ENCODE measurements around the gene CYTH1. TPM values are rescaled to one million over a fixed set of nuclear protein-coding genes. Genes with fewer than 3 reads are reported as not detected.

Gene CYTH1
- polyA plus RNA-seq, 1 donor, result 40.6 TPM

DNA sequence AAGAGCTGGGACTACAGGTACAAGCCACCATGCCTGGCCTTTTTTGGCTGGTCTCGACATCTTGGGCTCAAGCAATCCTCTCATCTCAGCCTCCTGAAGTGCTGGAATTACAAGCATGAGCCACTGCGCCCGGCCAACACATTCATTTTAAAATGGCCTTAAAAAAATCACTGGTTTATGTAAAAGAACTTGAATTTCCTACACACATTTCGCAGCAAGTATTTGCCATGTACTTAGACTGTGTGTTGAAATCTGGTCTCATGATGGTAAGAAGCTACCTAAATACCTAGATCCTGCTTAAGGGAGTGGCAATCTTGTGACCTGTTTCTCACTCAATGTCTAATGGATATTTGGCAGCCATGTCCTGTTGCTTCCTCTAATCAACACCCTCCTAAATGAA lies 8.5 kb upstream of the CYTH1 start:
- H3K9me3 ChIP-seq (ENCODE audit: control insufficient read depth, low read depth, low read length), result no peaks in the 10 kb centered on the region
- H3K27me3 ChIP-seq (ENCODE audit: control insufficient read depth, insufficient read depth, low read length), result no peaks in the 10 kb centered on the region
- H3K27ac ChIP-seq (ENCODE audit: low read length), result no peak overlapping the region
- no peaks in the 10 kb centered on the region for H3K4me1 ChIP-seq (ENCODE audit: control insufficient read depth, insufficient read depth, low read length)
- no peak overlapping the region for H3K4me3 ChIP-seq (ENCODE audit: low read length)
- peaks cover 24% of the 10 kb centered on the region for H3K36me3 ChIP-seq (ENCODE audit: control insufficient read depth, insufficient read depth, low read length)
- WGBS (ENCODE audit: insufficient coverage, low lambda C conversion rate), result no CpG with 5 or more reads among the region's 4 CpGs
- DNase-seq, result no peak

GRCh38 chr17:78789663-78790181 lies 7.6 kb upstream of the CYTH1 start:
- H3K4me1 ChIP-seq (ENCODE audit: control insufficient read depth, insufficient read depth, low read length), result no peaks in the 10 kb centered on the region
- H3K27me3 ChIP-seq (ENCODE audit: control insufficient read depth, insufficient read depth, low read length), result no peaks in the 10 kb centered on the region
- H3K36me3 ChIP-seq (ENCODE audit: control insufficient read depth, insufficient read depth, low read length), result peaks cover 17% of the 10 kb centered on the region
- H3K4me3 ChIP-seq (ENCODE audit: low read length), result no peak overlapping the region
- H3K27ac ChIP-seq (ENCODE audit: low read length), result peak overlapping the region; percentile 20
- no peaks in the 10 kb centered on the region for H3K9me3 ChIP-seq (ENCODE audit: control insufficient read depth, low read depth, low read length)
- DNase-seq, result no peak
- no CpG with 5 or more reads among the region's 14 CpGs for WGBS (ENCODE audit: insufficient coverage, low lambda C conversion rate)

GRCh38 chr17:78789149-78789662 lies 7.1 kb upstream of the CYTH1 start:
- H3K27ac ChIP-seq (ENCODE audit: low read length), result no peak overlapping the region

GRCh38 chr17:78788451-78788850 lies 6.4 kb upstream of the CYTH1 start:
- no peak for DNase-seq
- H3K27me3 ChIP-seq (ENCODE audit: control insufficient read depth, insufficient read depth, low read length), result no peaks in the 10 kb centered on the region
- H3K36me3 ChIP-seq (ENCODE audit: control insufficient read depth, insufficient read depth, low read length), result peaks cover 7% of the 10 kb centered on the region
- no peak overlapping the region for H3K4me3 ChIP-seq (ENCODE audit: low read length)
- WGBS (ENCODE audit: insufficient coverage, low lambda C conversion rate), result no CpG with 5 or more reads among the region's 7 CpGs
- no peaks in the 10 kb centered on the region for H3K9me3 ChIP-seq (ENCODE audit: control insufficient read depth, low read depth, low read length)
- H3K4me1 ChIP-seq (ENCODE audit: control insufficient read depth, insufficient read depth, low read length), result no peaks in the 10 kb centered on the region
- H3K27ac ChIP-seq (ENCODE audit: low read length), result no peak overlapping the region

More at GRCh38 chr17:78789149-78789662, 7.1 kb upstream of the CYTH1 start:
- H3K4me1 ChIP-seq (ENCODE audit: control insufficient read depth, insufficient read depth, low read length), result no peaks in the 10 kb centered on the region
- H3K36me3 ChIP-seq (ENCODE audit: control insufficient read depth, insufficient read depth, low read length), result peaks cover 13% of the 10 kb centered on the region
- no peak overlapping the region for H3K4me3 ChIP-seq (ENCODE audit: low read length)
- no CpG with 5 or more reads among the region's 5 CpGs for WGBS (ENCODE audit: insufficient coverage, low lambda C conversion rate)
- no peak for DNase-seq
- no peaks in the 10 kb centered on the region for H3K27me3 ChIP-seq (ENCODE audit: control insufficient read depth, insufficient read depth, low read length)
- no peaks in the 10 kb centered on the region for H3K9me3 ChIP-seq (ENCODE audit: control insufficient read depth, low read depth, low read length)

DNA sequence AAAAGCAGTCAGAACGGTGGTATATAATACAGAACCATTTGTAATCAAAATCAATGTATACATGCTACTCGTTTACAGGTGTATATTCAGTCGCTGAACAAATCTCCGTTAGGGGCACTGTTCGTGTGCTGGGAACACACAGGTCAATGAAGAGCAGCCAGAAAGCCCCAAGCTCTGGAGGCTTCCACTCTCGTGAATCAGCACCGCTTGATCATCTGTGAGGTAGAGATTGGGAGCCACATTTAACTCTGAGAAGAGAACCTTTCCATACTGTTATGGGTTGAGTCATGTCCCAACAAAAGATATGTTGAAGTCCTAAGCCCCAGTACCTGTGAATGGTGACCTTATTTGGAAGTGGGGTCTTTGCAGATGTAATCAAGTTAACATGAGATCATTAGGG lies 5.4 kb upstream of the CYTH1 start:
- DNase-seq, result no peak
- Histone ChIP-seq H3K36me3 (ENCODE audit: control insufficient read depth, insufficient read depth, low read length) (peaks cover 4% of the 10 kb centered on the region), H3K4me3 (ENCODE audit: low read length) (no peak overlapping the region), H3K27me3 (ENCODE audit: control insufficient read depth, insufficient read depth, low read length) (no peaks in the 10 kb centered on the region), H3K9me3 (ENCODE audit: control insufficient read depth, low read depth, low read length) (no peaks in the 10 kb centered on the region), H3K4me1 (ENCODE audit: control insufficient read depth, insufficient read depth, low read length) (peaks cover 5% of the 10 kb centered on the region), H3K27ac (ENCODE audit: low read length) (no peak overlapping the region)
- WGBS (ENCODE audit: insufficient coverage, low lambda C conversion rate), result no CpG with 5 or more reads among the region's 7 CpGs

- Histone ChIP-seq H3K27me3 (ENCODE audit: control insufficient read depth, insufficient read depth, low read length) (no peaks in the 10 kb centered on the region), H3K27ac (ENCODE audit: low read length) (no peak overlapping the region), H3K9me3 (ENCODE audit: control insufficient read depth, low read depth, low read length) (no peaks in the 10 kb centered on the region), H3K36me3 (ENCODE audit: control insufficient read depth, insufficient read depth, low read length) (peaks cover 2% of the 10 kb centered on the region), H3K4me3 (ENCODE audit: low read length) (no peak overlapping the region), H3K4me1 (ENCODE audit: control insufficient read depth, insufficient read depth, low read length) (peaks cover 5% of the 10 kb centered on the region)
- WGBS (ENCODE audit: insufficient coverage, low lambda C conversion rate), result no CpG with 5 or more reads among the region's 1 CpG
- no peak for DNase-seq
Measured at GRCh38 chr17:78785663-78786057, 3.6 kb upstream of the CYTH1 start.

GRCh38 chr17:78785011-78785662 lies 3.1 kb upstream of the CYTH1 start:
- Histone ChIP-seq H3K9me3 (ENCODE audit: control insufficient read depth, low read depth, low read length) (no peaks in the 10 kb centered on the region), H3K4me1 (ENCODE audit: control insufficient read depth, insufficient read depth, low read length) (peaks cover 6% of the 10 kb centered on the region), H3K4me3 (ENCODE audit: low read length) (no peak overlapping the region), H3K27me3 (ENCODE audit: control insufficient read depth, insufficient read depth, low read length) (no peaks in the 10 kb centered on the region), H3K36me3 (ENCODE audit: control insufficient read depth, insufficient read depth, low read length) (peaks cover 2% of the 10 kb centered on the region), H3K27ac (ENCODE audit: low read length) (no peak overlapping the region)
- no CpG with 5 or more reads among the region's 12 CpGs for WGBS (ENCODE audit: insufficient coverage, low lambda C conversion rate)
- DNase-seq, result no peak

GRCh38 chr17:78784352-78784751 lies 2.3 kb upstream of the CYTH1 start:
- DNase-seq, result no peak
- WGBS (ENCODE audit: insufficient coverage, low lambda C conversion rate), result no CpG with 5 or more reads among the region's 6 CpGs
- H3K36me3 ChIP-seq (ENCODE audit: control insufficient read depth, insufficient read depth, low read length), result peaks cover 2% of the 10 kb centered on the region
- H3K4me3 ChIP-seq (ENCODE audit: low read length), result no peak overlapping the region
- H3K9me3 ChIP-seq (ENCODE audit: control insufficient read depth, low read depth, low read length), result no peaks in the 10 kb centered on the region
- no peak overlapping the region for H3K27ac ChIP-seq (ENCODE audit: low read length)
- peaks cover 9% of the 10 kb centered on the region for H3K4me1 ChIP-seq (ENCODE audit: control insufficient read depth, insufficient read depth, low read length)
- no peaks in the 10 kb centered on the region for H3K27me3 ChIP-seq (ENCODE audit: control insufficient read depth, insufficient read depth, low read length)

DNA sequence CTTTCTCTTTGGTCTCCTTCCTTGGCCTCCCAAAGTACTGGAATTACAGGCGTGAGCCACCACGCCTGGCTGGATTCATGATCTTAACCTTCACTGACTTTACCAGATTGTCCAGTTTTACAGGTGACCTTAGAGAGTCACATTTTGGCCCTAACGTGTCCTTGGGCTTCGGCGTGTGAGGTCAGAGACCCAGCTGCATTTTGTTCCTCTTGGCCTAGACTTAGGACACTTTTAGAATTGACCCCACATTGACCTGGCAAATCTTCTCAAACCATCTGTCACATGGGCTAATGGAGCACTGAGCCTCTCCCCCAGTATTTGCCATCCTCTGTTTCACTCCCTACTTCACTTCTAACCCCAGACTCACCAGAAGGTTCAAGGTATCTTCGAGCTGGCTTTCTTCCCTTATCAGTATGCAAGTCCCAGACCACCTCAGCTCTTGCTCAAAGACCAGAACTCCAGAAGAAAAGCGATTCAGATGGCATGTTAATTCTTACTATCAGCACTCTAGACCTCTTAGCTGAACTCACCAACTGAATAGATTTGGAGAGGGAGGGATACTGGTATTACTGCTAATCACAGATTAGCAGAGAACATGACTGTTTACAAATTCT lies 1.7 kb upstream of the CYTH1 start:
- H3K27ac ChIP-seq (ENCODE audit: low read length), result no peak overlapping the region
- WGBS (ENCODE audit: insufficient coverage, low lambda C conversion rate), result no CpG with 5 or more reads among the region's 7 CpGs
- peaks cover 9% of the 10 kb centered on the region for H3K4me1 ChIP-seq (ENCODE audit: control insufficient read depth, insufficient read depth, low read length)
- no peaks in the 10 kb centered on the region for H3K9me3 ChIP-seq (ENCODE audit: control insufficient read depth, low read depth, low read length)
- no peak for DNase-seq
- H3K27me3 ChIP-seq (ENCODE audit: control insufficient read depth, insufficient read depth, low read length), result no peaks in the 10 kb centered on the region
- no peaks in the 10 kb centered on the region for H3K36me3 ChIP-seq (ENCODE audit: control insufficient read depth, insufficient read depth, low read length)
- no peak overlapping the region for H3K4me3 ChIP-seq (ENCODE audit: low read length)

DNA sequence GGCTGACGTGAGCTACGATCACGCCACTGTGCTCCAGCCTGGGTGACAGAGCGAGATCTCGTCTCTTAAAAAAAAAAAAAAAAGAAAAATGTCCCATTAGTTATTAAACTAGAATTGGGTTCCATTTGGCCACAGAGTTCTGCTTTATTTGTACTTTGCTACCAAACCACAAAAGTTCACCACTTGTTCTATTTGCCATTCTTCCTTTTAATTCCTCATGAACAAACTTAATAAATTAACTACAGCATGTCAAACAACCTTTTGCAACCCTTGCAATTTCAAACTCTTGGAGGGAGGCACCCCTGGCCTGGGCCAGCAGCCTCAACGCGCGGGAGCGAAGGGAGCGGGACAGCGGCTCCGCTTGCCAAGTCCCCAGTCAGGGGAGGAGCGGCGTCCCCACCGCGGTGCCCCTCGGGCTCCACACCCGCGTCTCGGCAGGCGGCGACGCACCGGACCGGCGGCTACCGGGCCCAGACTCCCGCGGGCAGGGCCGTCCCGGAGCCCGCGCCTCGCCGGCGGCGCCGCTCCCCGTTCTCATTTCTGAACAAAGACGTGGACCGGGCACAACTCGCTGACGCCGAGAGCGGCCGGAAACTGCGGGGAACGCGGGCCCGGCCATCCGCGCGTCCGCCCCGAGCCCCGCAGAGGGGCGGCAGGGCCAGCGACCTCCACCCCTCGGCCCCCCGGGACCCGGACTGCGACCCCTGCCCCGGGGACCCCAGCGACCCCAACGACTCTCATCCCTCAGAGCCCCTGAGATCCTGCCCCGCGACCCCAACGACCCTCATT lies 775 bp downstream of the CYTH1 start:
- H3K9me3 ChIP-seq (ENCODE audit: control insufficient read depth, low read depth, low read length), result no peaks in the 10 kb centered on the region
- WGBS (ENCODE audit: insufficient coverage, low lambda C conversion rate), result no CpG with 5 or more reads among the region's 68 CpGs
- peak; percentile 23 to 53 for DNase-seq
- H3K27me3 ChIP-seq (ENCODE audit: control insufficient read depth, insufficient read depth, low read length), result no peaks in the 10 kb centered on the region
- H3K27ac ChIP-seq (ENCODE audit: low read length), result peak overlapping the region; percentile 12
- H3K36me3 ChIP-seq (ENCODE audit: control insufficient read depth, insufficient read depth, low read length), result no peaks in the 10 kb centered on the region
- H3K4me3 ChIP-seq (ENCODE audit: low read length), result peak overlapping the region; percentile 55
- peaks cover 9% of the 10 kb centered on the region for H3K4me1 ChIP-seq (ENCODE audit: control insufficient read depth, insufficient read depth, low read length)
